Duodenal mucosa (tissue), 2 donors: ENCODE data around the gene GZMM.
"Not testable (repeated sequence)": the region's sequence is repeated elsewhere in the genome, so short reads cannot be mapped to it uniquely, and the experiment has no call there.

Experiments used
- H3K27ac ChIP-seq: one replicate; pipeline ENCODE4 v1.7.0; 2013; ENCODE audit warnings: low read depth, low read length
- H3K27me3 ChIP-seq, 2 donors: one replicate each; pipeline ENCODE4 v1.7.0; 2013; ENCODE audit warnings: low read length in 2 of 2, control low read depth in 1 of 2; ENCODE audit not compliant: insufficient read depth in 2 of 2, control insufficient read depth in 1 of 2
- H3K36me3 ChIP-seq, 2 donors: one replicate each; pipeline ENCODE4 v1.7.0; 2013; ENCODE audit warnings: low read length in 2 of 2, control low read depth in 1 of 2; ENCODE audit not compliant: insufficient read depth in 2 of 2, control insufficient read depth in 1 of 2
- H3K4me1 ChIP-seq, 2 donors: one replicate each; pipeline ENCODE4 v1.7.0; 2013; ENCODE audit warnings: low read length in 2 of 2, control low read depth in 1 of 2; ENCODE audit not compliant: insufficient read depth in 2 of 2, control insufficient read depth in 1 of 2
- H3K4me3 ChIP-seq, 2 donors: one replicate each; pipeline ENCODE4 v1.7.0; 2013; ENCODE audit warnings: low read length in 2 of 2, low read depth in 1 of 2
- H3K9ac ChIP-seq, 2 donors: one replicate each; pipeline ENCODE4 v1.7.0; 2013; ENCODE audit warnings: low read length in 2 of 2, low read depth in 1 of 2
- H3K9me3 ChIP-seq, 2 donors: one replicate each; pipeline ENCODE4 v1.7.0; 2013; ENCODE audit warnings: low read length in 2 of 2, control low read depth in 1 of 2; ENCODE audit not compliant: control insufficient read depth in 1 of 2

The GZMM gene

DNA sequence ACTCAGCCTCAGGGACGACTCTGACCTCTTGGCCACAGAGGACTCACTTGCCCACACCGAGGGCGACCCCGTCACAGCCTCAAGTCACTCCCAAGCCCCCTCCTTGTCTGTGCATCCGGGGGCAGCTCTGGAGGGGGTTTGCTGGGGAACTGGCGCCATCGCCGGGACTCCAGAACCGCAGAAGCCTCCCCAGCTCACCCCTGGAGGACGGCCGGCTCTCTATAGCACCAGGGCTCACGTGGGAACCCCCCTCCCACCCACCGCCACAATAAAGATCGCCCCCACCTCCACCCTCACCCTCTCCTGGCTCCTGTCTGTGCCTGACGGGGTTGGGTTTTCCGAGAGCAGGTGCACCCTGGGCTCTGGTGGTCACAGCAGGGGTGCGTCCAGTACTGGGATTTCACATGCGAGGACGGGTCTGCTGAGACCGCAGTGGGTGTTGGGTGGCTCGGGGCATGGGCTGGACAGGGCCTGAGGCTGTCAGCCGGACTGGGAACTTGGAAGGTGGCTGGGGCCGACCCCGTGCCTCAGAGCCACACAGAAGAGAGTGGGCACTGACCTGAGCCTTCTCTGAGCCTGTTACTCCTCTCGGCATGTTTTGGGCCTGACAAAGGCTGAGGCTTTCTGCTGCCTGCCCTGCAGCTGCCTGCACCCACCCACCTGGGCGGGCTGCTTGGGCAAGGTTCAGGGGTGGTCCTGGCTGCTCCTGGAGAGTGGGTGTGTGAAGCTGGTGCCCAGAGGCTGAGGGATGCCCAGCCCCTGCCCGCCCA, 39.5 kb downstream of the GZMM start:
- Histone ChIP-seq H3K27me3 (peaks cover 4 to 5% of the 10 kb centered on the region in 2 donors), H3K27ac (no peak overlapping the region), H3K4me1 (no peaks in the 10 kb centered on the region), H3K4me3 (no peak overlapping the region), H3K9ac (no peak overlapping the region), H3K36me3 (peaks cover 0 to 26% of the 10 kb centered on the region in 2 donors), H3K9me3 (no peaks in the 10 kb centered on the region)

- Histone ChIP-seq H3K4me3 (no peak overlapping the region), H3K4me1 (no peaks in the 10 kb centered on the region), H3K27me3 (peaks cover 10% of the 10 kb centered on the region in 2 donors), H3K9ac (no peak overlapping the region), H3K36me3 (peaks cover 0 to 26% of the 10 kb centered on the region in 2 donors), H3K9me3 (no peaks in the 10 kb centered on the region), H3K27ac (no peak overlapping the region)
Measured at GRCh38 chr19:583968-584239, 40.1 kb downstream of the GZMM start.

- H3K4me1 ChIP-seq, result no peaks in the 10 kb centered on the region
- no peak overlapping the region for H3K9ac ChIP-seq
- no peak overlapping the region for H3K27ac ChIP-seq
- H3K4me3 ChIP-seq, result no peak overlapping the region
- peaks cover 0 to 26% of the 10 kb centered on the region in 2 donors for H3K36me3 ChIP-seq
- peaks cover 15% of the 10 kb centered on the region in 2 donors for H3K27me3 ChIP-seq
- no peaks in the 10 kb centered on the region for H3K9me3 ChIP-seq
Measured at GRCh38 chr19:584240-585001, 40.6 kb downstream of the GZMM start.

DNA sequence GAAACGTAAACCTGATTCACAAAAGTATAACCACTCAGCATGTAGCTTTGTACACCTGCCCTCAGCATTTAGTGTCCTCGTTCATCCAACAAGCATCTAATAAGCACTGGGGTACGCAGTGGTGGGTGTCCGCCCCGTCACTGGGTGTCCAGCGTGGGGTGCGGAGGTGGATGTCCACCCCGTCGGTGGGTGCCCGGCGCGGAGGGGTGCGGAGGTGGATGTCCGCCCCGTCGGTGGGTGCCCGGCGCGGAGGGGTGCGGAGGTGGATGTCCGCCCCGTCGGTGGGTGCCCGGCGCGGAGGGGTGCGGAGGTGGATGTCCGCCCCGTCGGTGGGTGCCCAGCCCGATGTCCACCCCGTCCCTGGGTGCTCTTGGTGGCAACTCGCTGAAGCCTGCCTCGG, 41.3 kb downstream of the GZMM start:
- peaks cover 15% of the 10 kb centered on the region in 2 donors for H3K27me3 ChIP-seq

DNA sequence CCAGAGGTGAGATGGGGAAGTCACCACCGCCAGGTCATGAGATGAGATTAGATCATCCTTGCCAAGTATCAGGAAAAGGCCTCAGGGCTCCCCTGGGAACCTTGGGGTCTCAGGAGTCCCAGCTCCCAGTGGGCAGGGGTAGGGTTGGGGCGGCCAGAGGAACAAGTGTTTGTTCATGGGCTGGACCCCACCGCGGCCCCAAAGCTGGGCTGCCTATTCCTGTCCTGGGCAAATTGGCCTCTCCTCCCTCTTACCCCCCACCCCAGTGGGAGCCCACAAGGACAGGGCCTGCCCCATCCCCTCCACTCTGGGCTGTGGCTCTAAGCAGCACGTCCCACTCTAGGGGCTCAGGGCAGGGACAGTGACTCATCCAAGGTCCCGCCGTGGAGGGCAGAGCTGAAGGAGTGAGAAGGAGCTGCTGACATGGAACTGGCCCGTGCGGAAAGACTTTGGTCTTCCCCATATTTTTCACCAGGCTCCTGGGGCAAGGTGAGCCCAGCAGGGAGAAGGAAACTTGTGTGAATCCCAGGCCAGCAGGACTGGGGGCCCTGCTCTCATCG, 41.8 kb downstream of the GZMM start:
- H3K27ac ChIP-seq, result no peak overlapping the region
- H3K27me3 ChIP-seq, result peaks cover 15% of the 10 kb centered on the region in 2 donors
- no peak overlapping the region for H3K4me3 ChIP-seq
- no peaks in the 10 kb centered on the region for H3K9me3 ChIP-seq
- H3K9ac ChIP-seq, result no peak overlapping the region
- H3K36me3 ChIP-seq, result peaks cover 0 to 16% of the 10 kb centered on the region in 2 donors
- H3K4me1 ChIP-seq, result no peaks in the 10 kb centered on the region

More for the DNA sequence above, 41.3 kb downstream of the GZMM start:
- H3K27ac ChIP-seq, H3K4me3 ChIP-seq, H3K9ac ChIP-seq, H3K9me3 ChIP-seq, H3K4me1 ChIP-seq: not testable (repeated sequence)
- H3K36me3 ChIP-seq, result peaks cover 0 to 21% of the 10 kb centered on the region in 2 donors

- no peak overlapping the region for H3K4me3 ChIP-seq
- no peak overlapping the region for H3K9ac ChIP-seq
- H3K27me3 ChIP-seq, result peaks cover 19 to 24% of the 10 kb centered on the region in 2 donors
- H3K4me1 ChIP-seq, result no peaks in the 10 kb centered on the region
- no peaks in the 10 kb centered on the region for H3K36me3 ChIP-seq
- H3K9me3 ChIP-seq, result no peaks in the 10 kb centered on the region
- H3K27ac ChIP-seq, result no peak overlapping the region
Measured at GRCh38 chr19:588093-588740, 44.4 kb downstream of the GZMM start.

DNA sequence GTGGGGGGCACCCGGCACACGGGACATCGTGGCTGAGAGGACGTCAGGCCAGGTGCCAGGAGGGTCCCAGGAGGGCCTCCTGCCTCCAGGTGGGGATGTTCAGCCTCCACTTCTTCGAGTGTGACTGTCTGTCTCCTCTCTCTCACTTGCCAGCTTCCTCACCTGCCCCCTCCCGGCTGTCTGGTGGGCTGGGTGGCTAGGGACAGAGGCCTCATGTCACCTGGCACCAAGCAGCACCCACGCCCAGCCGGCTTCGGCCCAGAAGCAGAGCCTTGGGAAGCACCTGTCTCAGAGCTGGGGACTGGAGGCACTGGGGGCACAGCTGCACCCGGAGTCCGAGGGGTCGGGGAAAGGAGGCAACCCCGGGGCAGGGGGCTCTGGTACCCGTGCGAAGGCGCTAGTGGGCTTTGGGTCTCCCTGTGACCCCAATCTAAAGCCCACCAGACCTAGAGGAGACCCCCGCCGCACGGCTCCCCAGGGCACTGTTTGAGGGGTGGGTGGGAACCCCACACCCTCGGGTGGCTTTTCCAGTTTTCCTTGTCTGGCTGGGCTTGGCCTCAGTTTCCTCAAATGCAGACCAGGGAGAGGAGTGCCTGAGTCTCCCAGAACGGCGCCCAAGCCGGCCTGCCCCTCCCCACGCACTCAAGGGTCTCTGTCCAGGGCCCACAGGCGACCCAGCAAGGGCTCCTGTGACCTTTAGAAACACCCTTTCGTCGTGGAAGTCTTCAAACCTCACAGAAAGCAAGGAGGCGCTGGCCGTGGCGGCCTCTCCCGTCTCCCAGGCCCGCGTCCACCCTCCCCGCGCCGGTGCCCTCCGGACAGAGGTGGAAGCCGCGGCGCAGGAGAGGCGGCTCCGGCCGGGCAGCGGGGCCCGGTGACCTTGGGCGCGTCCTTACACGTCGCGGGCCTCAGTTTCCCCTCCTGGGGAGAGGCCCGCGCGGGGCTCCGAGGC, 45.2 kb downstream of the GZMM start:
- Histone ChIP-seq H3K4me1 (no peaks in the 10 kb centered on the region), H3K9me3 (no peaks in the 10 kb centered on the region), H3K27ac (no peak overlapping the region), H3K4me3 (no peak overlapping the region), H3K9ac (no peak overlapping the region), H3K36me3 (no peaks in the 10 kb centered on the region), H3K27me3 (peaks cover 19 to 24% of the 10 kb centered on the region in 2 donors)

- H3K4me1 ChIP-seq, result no peaks in the 10 kb centered on the region
- H3K9me3 ChIP-seq, result no peaks in the 10 kb centered on the region
- peaks cover 19 to 28% of the 10 kb centered on the region in 2 donors for H3K27me3 ChIP-seq
- no peak within 1 kb of the TSS for H3K9ac ChIP-seq
- H3K36me3 ChIP-seq, result no peaks in the 10 kb centered on the region
- H3K4me3 ChIP-seq, result no peak within 1 kb of the TSS
- H3K27ac ChIP-seq, result no peak within 1 kb of the TSS
Measured at GRCh38 chr19:589693-590395, 46.0 kb downstream of the GZMM start, which contains the start of gene HCN2. TSS of gene HCN2 (plus strand) at chr19:589881. CDS start at chr19:589946, 65 bp downstream.

DNA sequence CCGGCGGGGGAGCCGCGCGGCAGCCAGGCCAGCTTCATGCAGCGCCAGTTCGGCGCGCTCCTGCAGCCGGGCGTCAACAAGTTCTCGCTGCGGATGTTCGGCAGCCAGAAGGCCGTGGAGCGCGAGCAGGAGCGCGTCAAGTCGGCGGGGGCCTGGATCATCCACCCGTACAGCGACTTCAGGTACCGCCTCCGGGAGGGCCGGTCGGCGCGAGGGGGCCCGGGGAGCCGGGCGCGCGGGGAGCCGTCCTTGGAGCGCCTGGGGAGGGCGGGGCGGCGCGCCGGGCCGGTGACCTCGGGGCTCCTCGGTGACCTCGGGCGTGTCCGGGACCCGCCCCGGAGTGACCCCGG, 46.5 kb downstream of the GZMM start:
- no peak overlapping the region for H3K9ac ChIP-seq
- H3K4me1 ChIP-seq, result no peaks in the 10 kb centered on the region
- no peak overlapping the region for H3K27ac ChIP-seq
- peaks cover 19 to 28% of the 10 kb centered on the region in 2 donors for H3K27me3 ChIP-seq
- H3K4me3 ChIP-seq, result no peak overlapping the region
- H3K9me3 ChIP-seq, result no peaks in the 10 kb centered on the region
- H3K36me3 ChIP-seq, result no peaks in the 10 kb centered on the region
